ENCODE measurements around the gene LRRC8B.

Gene LRRC8B

GRCh38 chr1:89528382-89528780, 3.8 kb downstream of the LRRC8B start:
- TF ChIP-seq CREB1 (IDR thresholded peaks at IDR 0.05; ENCODE audit: low read depth), result no peak
- no peak for TF ChIP-seq EP300 (IDR thresholded peaks at IDR 0.05; ENCODE audit: borderline replicate concordance)
- TF ChIP-seq MAX (IDR thresholded peaks at IDR 0.05), result no peak
- no peak for TF ChIP-seq TAF1 (IDR thresholded peaks at IDR 0.05; ENCODE audit: low read depth)
- TF ChIP-seq TCF12 (IDR thresholded peaks at IDR 0.05; ENCODE audit: low read depth), result no peak
- TF ChIP-seq RAD21 (IDR thresholded peaks at IDR 0.05; ENCODE audit: low read depth), result no peak
- no peak for TF ChIP-seq EGR1 (IDR thresholded peaks at IDR 0.05)
- no peak for TF ChIP-seq USF1 (IDR thresholded peaks at IDR 0.05)
- no peak for TF ChIP-seq NFIC (IDR thresholded peaks at IDR 0.05)
- no peak for TF ChIP-seq TEAD4 (IDR thresholded peaks at IDR 0.05)
- no peak for TF ChIP-seq ZBTB7A (IDR thresholded peaks at IDR 0.05; ENCODE audit: low read depth)
- no peak for TF ChIP-seq YY1 (IDR thresholded peaks at IDR 0.05; ENCODE audit: low read depth)
- TF ChIP-seq REST (IDR thresholded peaks at IDR 0.05; ENCODE audit: low read depth), result no peak
- TF ChIP-seq CEBPB (IDR thresholded peaks at IDR 0.05), result no peak
- no peak for TF ChIP-seq FOXM1 (IDR thresholded peaks at IDR 0.05; ENCODE audit: borderline replicate concordance, low read depth)

DNA sequence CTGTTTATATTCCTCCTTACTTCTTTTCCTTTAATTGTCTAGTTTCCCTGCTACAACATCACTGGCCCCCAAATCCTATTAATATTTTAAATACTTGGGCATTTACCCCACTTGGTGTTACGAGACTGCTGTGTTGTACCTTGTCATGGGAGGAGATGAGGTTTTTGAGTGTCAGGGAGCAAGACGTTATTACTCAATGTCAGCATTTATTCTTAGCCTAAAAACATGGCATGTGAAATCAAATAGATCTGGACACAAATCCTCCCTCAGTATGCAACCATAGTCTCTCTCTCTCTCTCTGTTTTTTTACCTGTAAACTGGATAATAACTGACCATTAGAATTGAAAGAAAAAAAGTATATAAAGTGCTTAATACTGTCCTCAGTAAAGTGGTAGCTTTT, 4.6 kb downstream of the LRRC8B start:
- TF ChIP-seq CEBPB (IDR thresholded peaks at IDR 0.05), result no peak
- TF ChIP-seq YY1 (IDR thresholded peaks at IDR 0.05; ENCODE audit: low read depth), result no peak
- TF ChIP-seq TEAD4 (IDR thresholded peaks at IDR 0.05), result no peak
- TF ChIP-seq MAX (IDR thresholded peaks at IDR 0.05), result no peak
- no peak for TF ChIP-seq NFIC (IDR thresholded peaks at IDR 0.05)
- no peak for TF ChIP-seq REST (IDR thresholded peaks at IDR 0.05; ENCODE audit: low read depth)
- TF ChIP-seq USF1 (IDR thresholded peaks at IDR 0.05), result no peak
- TF ChIP-seq ZBTB7A (IDR thresholded peaks at IDR 0.05; ENCODE audit: low read depth), result no peak
- TF ChIP-seq FOXM1 (IDR thresholded peaks at IDR 0.05; ENCODE audit: borderline replicate concordance, low read depth), result no peak

DNA sequence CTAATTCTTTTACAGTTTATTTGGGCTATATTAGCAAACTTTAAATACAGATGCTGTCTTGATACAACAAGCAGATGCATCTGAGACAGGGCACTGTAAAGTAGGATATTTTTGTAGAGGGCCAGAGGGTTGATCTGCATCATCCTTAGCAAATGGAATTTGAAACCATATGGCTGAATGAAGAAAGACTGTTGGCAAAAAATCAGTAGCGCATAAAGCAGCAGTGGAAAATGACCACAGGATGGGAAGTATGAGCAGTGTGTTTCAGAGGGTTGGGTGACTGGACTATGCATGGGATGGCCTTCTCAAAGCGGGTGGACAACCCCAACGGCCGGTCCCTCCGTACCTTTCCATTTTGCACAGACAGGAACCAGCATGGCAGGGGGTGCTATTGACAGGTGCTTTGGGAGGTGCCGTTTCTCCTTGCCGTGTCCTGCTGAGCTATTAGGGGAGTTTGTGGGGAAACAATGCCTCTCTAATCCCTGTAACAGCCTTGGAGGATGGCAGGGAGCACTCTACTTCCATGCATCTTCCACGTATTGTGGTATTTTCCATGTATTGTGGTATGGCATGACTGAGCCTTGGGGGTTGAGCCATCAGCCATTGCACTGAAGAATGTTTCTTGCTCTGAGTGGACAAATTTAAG, 5.9 kb downstream of the LRRC8B start:
- no peak for TF ChIP-seq EP300 (IDR thresholded peaks at IDR 0.05; ENCODE audit: borderline replicate concordance)
- TF ChIP-seq MAX (IDR thresholded peaks at IDR 0.05), result no peak
- TF ChIP-seq NFIC (IDR thresholded peaks at IDR 0.05), result no peak
- no peak for TF ChIP-seq TAF1 (IDR thresholded peaks at IDR 0.05; ENCODE audit: low read depth)
- no peak for TF ChIP-seq ZBTB7A (IDR thresholded peaks at IDR 0.05; ENCODE audit: low read depth)
- no peak for TF ChIP-seq REST (IDR thresholded peaks at IDR 0.05; ENCODE audit: low read depth)
- TF ChIP-seq CEBPB (IDR thresholded peaks at IDR 0.05), result no peak
- TF ChIP-seq TCF12 (IDR thresholded peaks at IDR 0.05; ENCODE audit: low read depth), result no peak
- TF ChIP-seq EGR1 (IDR thresholded peaks at IDR 0.05), result no peak
- TF ChIP-seq RAD21 (IDR thresholded peaks at IDR 0.05; ENCODE audit: low read depth), result no peak
- TF ChIP-seq CREB1 (IDR thresholded peaks at IDR 0.05; ENCODE audit: low read depth), result no peak
- no peak for TF ChIP-seq YY1 (IDR thresholded peaks at IDR 0.05; ENCODE audit: low read depth)
- no peak for TF ChIP-seq FOXM1 (IDR thresholded peaks at IDR 0.05; ENCODE audit: borderline replicate concordance, low read depth)
- TF ChIP-seq USF1 (IDR thresholded peaks at IDR 0.05), result no peak
- TF ChIP-seq TEAD4 (IDR thresholded peaks at IDR 0.05), result no peak
